HG03097 (cell line): ENCODE results near the gene AANAT.
A peak's percentile ranks its signal among the peaks of the same experiment; 100 is the strongest.

Experiments
- ATAC-seq: cut with Tn5 transposase; IDR thresholded peaks from one replicate; pipeline ENCODE4 v1.9.1; 2021; ENCODE audit not compliant: unreplicated experiment, low FRiP score

AANAT gene

GRCh38 chr17:76467809-76468633, 618 bp downstream of the AANAT start:
- no peak for ATAC-seq

- no peak for ATAC-seq
Measured at GRCh38 chr17:76468634-76469010, 1.2 kb downstream of the AANAT start.

- no peak for ATAC-seq
Measured at GRCh38 chr17:76469076-76469990, 1.9 kb downstream of the AANAT start.

- no peak for ATAC-seq
Measured at GRCh38 chr17:76469991-76470739, 2.8 kb downstream of the AANAT start.

- no peak for ATAC-seq
Measured at GRCh38 chr17:76471498-76472257, 4.3 kb downstream of the AANAT start.

- no peak for ATAC-seq
Measured at GRCh38 chr17:76472258-76472645, 4.8 kb downstream of the AANAT start.

- no peak for ATAC-seq
Measured at GRCh38 chr17:76472726-76473125, 5.3 kb downstream of the AANAT start.

- ATAC-seq: no peak
Measured at GRCh38 chr17:76473541-76473985, 6.2 kb downstream of the AANAT start.

- no peak for ATAC-seq
Measured at GRCh38 chr17:76474238-76474637, 6.8 kb downstream of the AANAT start.

- ATAC-seq: no peak
Measured at GRCh38 chr17:76474894-76475293, 7.5 kb downstream of the AANAT start.

- ATAC-seq: no peak
Measured at GRCh38 chr17:76475302-76475701, 7.9 kb downstream of the AANAT start.

GRCh38 chr17:76476736-76477135, 9.3 kb downstream of the AANAT start:
- no peak for ATAC-seq

- ATAC-seq: no peak
Measured at GRCh38 chr17:76477576-76477975, 10.2 kb downstream of the AANAT start.

- ATAC-seq: no peak
Measured at GRCh38 chr17:76478097-76478496, 10.7 kb downstream of the AANAT start.

- no peak for ATAC-seq
Measured at GRCh38 chr17:76478730-76479514, 11.5 kb downstream of the AANAT start.

GRCh38 chr17:76479515-76480060, 12.2 kb downstream of the AANAT start:
- no peak for ATAC-seq

- ATAC-seq: no peak
Measured at GRCh38 chr17:76480632-76481031, 13.2 kb downstream of the AANAT start.

GRCh38 chr17:76481071-76481655, 13.8 kb downstream of the AANAT start:
- peak; percentile 53 for ATAC-seq
